Omental fat pad (tissue), 4 donors: Measurements from ENCODE around the gene NUDCD3. TPM values are rescaled to one million over a fixed set of nuclear protein-coding genes. Genes with fewer than 3 reads are reported as not detected.

ENCODE experiments used
- ATAC-seq: fragments of 150-250 bp; one replicate; pipeline ENCODE4 v1.9.1; 2016; ENCODE audit warnings: mild to moderate bottlenecking, moderate library complexity; ENCODE audit not compliant: low FRiP score
- DNase-seq: peaks from one replicate; pipeline ENCODE4 v3.0.0-alpha.2; 2019; ENCODE audit warnings: low spot score
- CTCF ChIP-seq, 3 donors: fragments of 450-650 bp; IDR thresholded peaks; one replicate each; pipeline ENCODE4 v1.5.1; 2016 to 2017; ENCODE audit warnings: antibody characterized with exemption in 3 of 3, mild to moderate bottlenecking in 3 of 3, moderate library complexity in 2 of 3
- total RNA-seq, 4 donors: library from RNA; depleted of rRNA; stranded (reverse); fragments of >200 nt; gene quantifications; one replicate each; pipeline ENCODE4 v1.1.0, GENCODE V29; 2016

NUDCD3 gene
- total RNA-seq, 4 donors from 2014 or later, result 49.3 to 57.2 (median 56.3) TPM

DNA sequence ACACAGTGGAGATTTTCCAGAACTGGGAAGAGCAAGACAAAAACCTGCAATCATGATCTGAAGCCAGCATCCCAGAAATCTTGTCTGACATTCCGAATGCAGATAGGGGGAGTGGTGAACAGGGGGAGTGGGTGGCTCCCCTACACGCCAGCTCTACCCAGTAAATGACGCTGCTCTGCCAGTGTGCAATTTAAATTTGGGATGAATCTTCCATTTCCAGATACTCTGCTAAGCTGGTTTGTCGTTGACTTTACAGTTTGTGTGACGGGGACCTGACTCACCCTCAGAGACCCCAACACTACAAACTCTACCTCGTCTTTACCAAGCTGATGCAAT, 96.4 kb downstream of the NUDCD3 start:
- ATAC-seq (no peak), DNase-seq (no peak)
- TF ChIP-seq CTCF (IDR thresholded peaks at IDR 0.05), result no peak

- ATAC-seq (no peak), DNase-seq (no peak)
- no peak for TF ChIP-seq CTCF (IDR thresholded peaks at IDR 0.05)
Observed at GRCh38 chr7:44393238-44394111, 97.0 kb downstream of the NUDCD3 start.

DNA sequence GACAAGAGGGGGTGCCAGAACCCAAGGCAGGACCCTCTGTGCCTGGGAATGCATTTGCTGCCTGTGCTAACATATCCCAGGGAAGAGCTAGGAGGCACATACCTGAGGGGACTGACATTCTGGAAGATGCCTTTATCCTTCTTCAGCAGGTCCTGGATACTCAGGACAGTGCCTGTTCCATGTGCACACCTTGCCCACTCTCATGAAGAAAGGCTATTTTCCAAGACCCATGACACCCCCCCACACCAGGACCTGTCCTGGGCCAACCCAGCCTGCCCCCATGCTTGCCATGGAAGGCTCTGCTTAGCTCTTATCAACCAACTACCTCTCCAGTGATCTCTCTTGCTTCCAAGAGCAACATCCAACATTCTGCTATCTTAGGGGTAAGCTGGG, 97.8 kb downstream of the NUDCD3 start:
- DNase-seq, result no peak
- ATAC-seq, result no peak
- no peak for TF ChIP-seq CTCF (IDR thresholded peaks at IDR 0.05)

GRCh38 chr7:44391746-44392617, 98.5 kb downstream of the NUDCD3 start:
- no peak for TF ChIP-seq CTCF (IDR thresholded peaks at IDR 0.05)

GRCh38 chr7:44391171-44391570, 99.3 kb downstream of the NUDCD3 start:
- ATAC-seq, result no peak
- DNase-seq, result no peak

More at GRCh38 chr7:44391746-44392617, 98.5 kb downstream of the NUDCD3 start:
- no peak for DNase-seq
- ATAC-seq, result no peak

GRCh38 chr7:44390701-44391100, 99.8 kb downstream of the NUDCD3 start:
- no peak for DNase-seq
- no peak for TF ChIP-seq CTCF (IDR thresholded peaks at IDR 0.05)
- ATAC-seq, result no peak

More at GRCh38 chr7:44391171-44391570, 99.3 kb downstream of the NUDCD3 start:
- TF ChIP-seq CTCF (IDR thresholded peaks at IDR 0.05), result no peak
